ENCODE measurements around the gene TRIM51G.
"Not testable (repeated sequence)": the region's sequence is repeated elsewhere in the genome, so short reads cannot be mapped to it uniquely, and the experiment has no call there.

Gene TRIM51G, protein sequence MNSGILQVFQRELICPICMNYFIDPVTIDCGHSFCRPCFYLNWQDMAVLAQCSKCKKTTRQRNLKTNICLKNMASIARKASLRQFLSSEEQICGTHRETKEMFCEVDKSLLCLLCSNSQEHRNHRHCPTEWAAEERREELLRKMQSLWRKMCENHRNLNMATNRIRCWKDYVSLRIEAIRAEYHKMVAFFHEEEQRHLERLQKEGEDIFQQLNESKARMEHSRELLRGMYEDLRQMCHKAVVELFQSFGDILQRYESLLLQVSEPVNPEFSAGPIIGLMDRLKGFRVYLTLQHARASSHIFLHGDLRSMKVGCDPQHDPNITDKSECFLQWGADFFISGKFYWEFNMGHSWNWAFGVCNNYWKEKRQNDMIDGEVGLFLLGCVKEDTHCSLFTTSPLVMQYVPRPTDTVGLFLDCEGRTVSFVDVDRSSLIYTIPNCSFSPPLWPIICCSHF

DNA sequence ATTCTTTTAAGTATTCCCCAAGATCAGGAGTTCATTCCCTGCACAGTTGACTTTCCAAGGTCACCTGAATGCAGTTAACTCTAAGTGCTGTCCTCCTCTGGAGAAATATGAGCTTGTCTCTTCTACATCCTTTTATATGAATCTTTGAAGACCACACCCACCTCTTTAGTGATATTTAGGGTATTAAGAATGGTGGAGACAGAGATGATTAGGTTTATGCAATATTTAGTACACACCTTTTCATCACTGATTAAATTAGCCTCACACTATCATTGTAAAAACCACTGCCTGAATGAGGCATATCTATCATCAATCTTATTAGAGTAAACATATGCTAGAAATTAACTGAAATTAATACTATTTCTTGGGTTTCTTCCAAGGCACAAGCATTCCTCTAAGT is at the start of gene TRIM51G:
TRIM51G (minus strand) TSS at position 101 of the 400 bp plus-strand sequence. CDS start 2,190 bp downstream, outside the sequence.
- not testable (repeated sequence) for DNase-seq (ENCODE audit: low read depth)

DNA sequence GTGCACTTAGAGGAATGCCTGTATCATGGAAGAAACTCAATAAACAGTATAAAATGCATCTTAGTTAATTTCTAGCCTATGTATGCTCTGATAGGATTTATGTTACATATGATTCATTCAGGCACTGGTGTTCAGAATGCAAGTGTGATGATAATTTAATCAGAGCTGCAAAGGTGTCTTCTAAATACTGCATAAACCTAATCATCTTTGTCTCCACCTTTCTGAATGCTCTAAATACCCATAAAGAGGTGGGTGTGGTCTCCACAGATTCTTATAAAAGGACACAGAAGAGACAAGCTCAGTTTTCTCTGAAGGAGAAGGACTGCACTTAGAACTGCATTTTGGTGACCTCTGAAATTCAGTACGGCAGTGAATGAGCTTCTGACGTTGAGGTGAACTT is 44.8 kb upstream of the TRIM51G start, which contains the start of gene TRIM49B:
TRIM49B (plus strand) TSS at position 301 of the 400 bp plus-strand sequence. CDS start 2,777 bp downstream, outside the sequence.
- not testable (repeated sequence) for DNase-seq (ENCODE audit: low read depth)

DNA sequence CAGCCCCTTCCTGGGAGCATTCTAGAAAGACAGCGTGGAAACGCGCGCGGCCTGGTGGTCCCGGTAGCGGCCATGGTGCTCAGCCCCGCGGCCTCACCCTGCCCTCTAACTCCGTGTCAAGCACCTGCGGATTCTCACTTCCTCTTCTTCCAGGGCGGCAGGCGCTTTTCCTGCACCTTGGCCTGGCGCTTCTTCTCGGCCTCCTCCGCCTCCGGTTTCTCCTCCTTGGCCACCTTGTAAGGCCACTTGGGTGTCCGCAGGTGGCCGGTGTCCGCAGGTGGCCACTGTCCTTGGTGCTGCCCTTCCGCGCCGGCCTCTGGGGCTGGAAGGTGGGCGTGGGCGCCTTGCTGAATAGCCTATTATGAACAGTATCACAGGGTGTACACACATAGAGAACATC is 15.1 kb downstream of the TRIM51G start:
- not testable (repeated sequence) for DNase-seq (ENCODE audit: low read depth)

DNA sequence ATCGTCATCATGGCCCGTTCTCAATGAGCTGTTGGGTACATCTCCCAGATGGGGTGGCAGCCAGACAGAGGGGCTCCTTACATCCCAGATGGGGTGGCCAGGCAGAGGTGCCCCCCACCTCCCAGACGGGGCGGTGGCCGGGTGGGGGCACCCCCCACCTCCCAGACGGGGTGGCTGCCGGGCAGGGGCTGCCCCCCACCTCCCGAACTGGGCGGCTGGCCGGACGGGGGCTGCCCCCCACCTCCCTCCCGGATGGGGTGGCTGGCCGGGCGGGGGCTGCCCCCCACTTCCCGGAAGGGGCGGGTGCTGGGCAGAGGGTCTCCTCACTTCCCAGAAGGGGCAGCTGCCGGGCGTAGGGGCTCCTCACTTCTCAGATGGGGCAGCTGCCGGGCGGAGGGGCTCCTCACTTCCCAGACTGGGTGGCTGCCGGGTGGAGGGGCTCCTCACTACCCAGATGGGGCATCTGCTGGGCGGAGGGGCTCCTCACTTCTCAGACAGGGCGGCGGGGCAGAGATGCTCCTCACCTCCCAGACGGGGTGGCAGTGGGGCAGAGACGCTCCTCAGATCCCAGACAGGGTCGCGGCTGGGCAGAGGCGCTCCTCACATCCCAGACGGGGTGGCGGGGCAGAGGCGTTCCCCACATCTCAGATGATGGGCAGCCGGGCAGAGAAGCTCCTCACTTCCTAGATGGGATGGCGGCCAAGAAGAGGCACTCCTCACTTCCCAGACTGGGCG is 28.2 kb downstream of the TRIM51G start:
- DNase-seq (ENCODE audit: low read depth) = not testable (repeated sequence)

DNA sequence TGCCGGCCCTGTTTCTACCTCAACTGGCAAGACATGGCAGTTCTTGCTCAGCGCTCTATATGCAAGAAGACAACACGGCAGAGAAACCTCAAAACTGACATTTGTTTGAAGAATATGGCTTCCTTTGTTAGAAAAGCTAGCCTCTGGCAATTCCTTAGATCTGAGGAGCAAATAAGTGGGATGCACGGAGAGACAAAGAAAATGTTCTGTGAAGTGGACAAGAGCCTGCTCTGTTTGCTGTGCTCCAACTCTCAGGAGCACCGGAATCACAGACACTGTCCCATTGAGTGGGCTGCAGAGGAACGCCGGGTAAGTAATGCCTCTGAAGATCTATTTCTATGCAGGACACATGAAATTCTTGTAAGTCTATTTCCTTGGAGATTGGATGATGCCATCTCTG is 37.9 kb downstream of the TRIM51G start:
- DNase-seq (ENCODE audit: low read depth) = not testable (repeated sequence)

All from GM04504 (cell line).